Activated CD4-positive, CD25-positive, alpha-beta regulatory T cell treated with anti-CD3 and anti-CD28 coated beads, Interleukin-2, amount 50 U/mL, for 72 hours (primary cell): Measurements from ENCODE around the gene NDUFS6.

Experiments
- DNase-seq: peaks from one replicate; pipeline ENCODE4 v3.0.0; 2021

The NDUFS6 gene

GRCh38 chr5:1765880-1766235, 35.3 kb upstream of the NDUFS6 start:
- no peak for DNase-seq

GRCh38 chr5:1767524-1768282, 33.5 kb upstream of the NDUFS6 start:
- no peak for DNase-seq

GRCh38 chr5:1768283-1769000, 32.8 kb upstream of the NDUFS6 start:
- DNase-seq, result no peak

GRCh38 chr5:1769017-1769640, 32.1 kb upstream of the NDUFS6 start:
- no peak for DNase-seq

GRCh38 chr5:1769752-1770442, 31.3 kb upstream of the NDUFS6 start:
- no peak for DNase-seq

GRCh38 chr5:1770443-1770802, 30.8 kb upstream of the NDUFS6 start:
- no peak for DNase-seq

GRCh38 chr5:1771149-1772065, 29.8 kb upstream of the NDUFS6 start:
- DNase-seq, result no peak

- no peak for DNase-seq
Observed at GRCh38 chr5:1772634-1773033, 28.6 kb upstream of the NDUFS6 start.

- DNase-seq, result no peak
Observed at GRCh38 chr5:1776831-1777230, 24.4 kb upstream of the NDUFS6 start.

- no peak for DNase-seq
Observed at GRCh38 chr5:1777281-1778137, 23.7 kb upstream of the NDUFS6 start.

GRCh38 chr5:1778138-1779020, 22.8 kb upstream of the NDUFS6 start:
- DNase-seq, result no peak

- no peak for DNase-seq
Observed at GRCh38 chr5:1779021-1779680, 22.1 kb upstream of the NDUFS6 start.

GRCh38 chr5:1779782-1780613, 21.2 kb upstream of the NDUFS6 start:
- no peak for DNase-seq

GRCh38 chr5:1780614-1780930, 20.6 kb upstream of the NDUFS6 start:
- no peak for DNase-seq

- no peak for DNase-seq
Observed at GRCh38 chr5:1781107-1781506, 20.1 kb upstream of the NDUFS6 start.

- no peak for DNase-seq
Observed at GRCh38 chr5:1781726-1782384, 19.4 kb upstream of the NDUFS6 start.

GRCh38 chr5:1782385-1783215, 18.6 kb upstream of the NDUFS6 start:
- DNase-seq, result no peak

- no peak for DNase-seq
Observed at GRCh38 chr5:1783216-1783554, 18.0 kb upstream of the NDUFS6 start.
